Activated gamma-delta T cell (primary cell): ENCODE data around the gene ZSWIM9.
"Not testable (repeated sequence)": the region's sequence is repeated elsewhere in the genome, so short reads cannot be mapped to it uniquely, and the experiment has no call there.

ENCODE experiments used
- DNase-seq: peaks from one replicate; lab custom pipeline; 2025; lab: John Stamatoyannopoulos, UW

The ZSWIM9 gene

GRCh38 chr19:48218997-48219396, 48.5 kb downstream of the ZSWIM9 start:
- no peak for DNase-seq

DNA sequence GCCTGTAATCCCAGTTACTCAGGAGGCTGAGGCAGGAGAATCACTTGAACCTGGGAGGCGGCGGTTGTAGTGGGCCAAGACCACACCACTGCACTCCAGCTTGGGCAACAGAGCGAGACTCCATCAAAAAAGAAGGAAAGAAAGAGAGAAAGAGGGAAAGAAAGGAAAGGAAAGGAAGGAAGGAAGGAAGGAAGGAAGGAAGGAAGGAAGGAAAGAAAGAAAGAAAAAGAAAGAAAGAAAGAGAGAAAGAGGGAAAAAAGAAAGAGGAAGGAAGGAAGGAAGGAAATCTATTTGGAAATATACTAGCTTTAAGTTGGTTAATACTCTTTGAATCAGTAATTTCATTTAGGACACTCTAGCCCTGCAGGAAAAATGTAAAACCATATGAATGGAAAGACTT, 50.3 kb downstream of the ZSWIM9 start:
- DNase-seq = not testable (repeated sequence)

GRCh38 chr19:48221628-48222027, 51.1 kb downstream of the ZSWIM9 start:
- DNase-seq = no peak

GRCh38 chr19:48230555-48231129, 60.2 kb downstream of the ZSWIM9 start:
- DNase-seq = no peak

DNA sequence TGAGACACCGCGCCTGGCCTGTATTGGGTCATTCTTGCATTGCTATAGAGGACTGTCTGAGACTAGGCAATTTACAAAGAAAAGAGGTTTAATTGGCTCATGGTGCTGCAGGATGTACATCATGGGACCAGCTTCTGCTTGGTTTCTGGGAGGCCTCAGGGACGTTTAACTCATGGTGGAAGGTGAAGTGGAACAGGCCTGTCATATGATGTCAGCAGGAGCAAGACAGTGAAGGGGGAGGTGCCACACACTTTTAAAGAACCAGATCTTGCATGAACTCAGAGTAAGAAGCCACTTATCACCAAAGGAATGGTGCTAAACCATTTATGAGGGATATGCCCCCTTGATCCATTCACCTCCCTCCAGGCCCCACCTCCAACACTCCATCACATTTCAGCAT, 66.6 kb downstream of the ZSWIM9 start:
- no peak for DNase-seq

- no peak for DNase-seq
These were observed 68.6 kb downstream of the ZSWIM9 start for GRCh38 chr19:48239120-48239519.

GRCh38 chr19:48239582-48240141, 69.2 kb downstream of the ZSWIM9 start:
- no peak for DNase-seq

DNA sequence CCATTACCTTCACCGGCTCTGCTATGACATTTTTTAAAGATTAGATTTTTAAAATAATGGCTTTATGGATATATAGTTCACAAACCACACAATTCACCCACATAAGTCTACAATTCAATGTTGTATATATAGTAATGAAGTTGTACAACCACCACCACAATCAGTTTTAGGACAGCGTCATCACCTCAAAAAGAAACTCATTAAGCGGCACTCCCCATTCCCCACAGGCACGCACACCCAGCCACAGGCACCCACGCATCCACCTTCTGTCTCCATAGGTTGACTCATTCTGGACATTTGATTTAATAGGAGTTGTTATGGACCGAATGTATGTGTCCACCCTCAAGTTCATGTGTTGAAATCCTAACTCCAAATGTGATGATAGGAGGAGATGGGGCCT, 71.3 kb downstream of the ZSWIM9 start:
- DNase-seq = not testable (repeated sequence)

DNA sequence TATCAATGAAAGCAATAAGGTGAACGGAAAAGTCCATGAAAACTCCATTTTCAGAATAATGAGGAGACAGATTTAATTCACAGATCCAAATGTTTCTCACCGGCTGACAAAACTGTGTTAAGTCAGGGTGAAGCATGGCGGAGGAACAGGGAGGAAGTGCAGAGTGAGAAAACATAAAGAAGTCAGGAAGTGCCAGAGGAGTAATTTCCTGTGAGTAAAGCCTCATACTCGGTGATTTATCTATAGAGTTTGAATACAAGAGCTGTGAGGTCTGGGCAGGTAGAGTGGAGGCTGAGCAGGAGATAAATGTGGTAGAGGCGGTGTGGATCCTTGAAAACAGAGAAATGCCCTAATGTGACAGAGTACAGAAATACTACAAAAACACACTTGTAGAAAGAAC, 73.8 kb downstream of the ZSWIM9 start:
- no peak for DNase-seq

DNA sequence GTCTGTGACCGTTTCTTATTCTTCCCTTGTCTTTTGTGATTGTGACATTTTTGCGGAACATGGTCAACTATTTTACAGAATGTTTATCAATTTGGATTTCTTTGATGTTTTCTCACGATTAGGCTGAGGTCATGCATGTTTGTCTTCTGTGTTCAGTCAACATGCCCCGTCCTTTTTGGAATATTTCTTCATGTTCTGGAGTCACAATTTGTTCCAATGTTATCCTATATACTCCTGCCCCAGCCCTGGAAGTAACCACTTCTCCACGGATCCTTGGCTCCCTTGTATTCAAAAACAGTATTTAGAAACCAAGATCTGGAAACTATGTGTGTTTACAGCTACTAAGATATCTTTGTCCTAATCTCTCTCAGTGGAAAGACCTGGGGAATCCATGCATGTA, 75.6 kb downstream of the ZSWIM9 start:
- DNase-seq = no peak

GRCh38 chr19:48247212-48247611, 76.7 kb downstream of the ZSWIM9 start:
- no peak for DNase-seq
